ENCODE measurements around the gene FERMT3.

FERMT3 gene

GRCh38 chr11:64265176-64266160, 58.9 kb downstream of the FERMT3 start:
- no peak for DNase-seq

GRCh38 chr11:64266339-64266738, 59.8 kb downstream of the FERMT3 start:
- no peak for DNase-seq

GRCh38 chr11:64267207-64267945, 60.9 kb downstream of the FERMT3 start:
- no peak for DNase-seq

- DNase-seq = no peak
Observed at GRCh38 chr11:64268025-64268892, 61.7 kb downstream of the FERMT3 start.

- DNase-seq = peak; percentile 65 to 71
Observed at GRCh38 chr11:64268893-64269539, 62.5 kb downstream of the FERMT3 start.

GRCh38 chr11:64269540-64270220, 63.2 kb downstream of the FERMT3 start:
- peak; percentile 99 for DNase-seq

Data from activated T-cell treated with anti-CD3 and anti-CD28 coated beads, Interleukin-2, amount 50 U/mL, for 48 hours (primary cell).